Activated T-helper 9 cell treated with anti-CD3 and anti-CD28 coated beads, Interleukin-2, amount 50 U/mL, for 16 hours (primary cell): ENCODE results near the gene DHX57.
"Not testable (repeated sequence)": the region's sequence is repeated elsewhere in the genome, so short reads cannot be mapped to it uniquely, and the experiment has no call there.

Source experiments
- DNase-seq: peaks from one replicate; pipeline ENCODE4 v3.0.0-alpha.2; 2020; ENCODE audit warnings: low read depth

Gene DHX57

GRCh38 chr2:38871432-38871831, 4.3 kb downstream of the DHX57 start:
- no peak for DNase-seq

DNA sequence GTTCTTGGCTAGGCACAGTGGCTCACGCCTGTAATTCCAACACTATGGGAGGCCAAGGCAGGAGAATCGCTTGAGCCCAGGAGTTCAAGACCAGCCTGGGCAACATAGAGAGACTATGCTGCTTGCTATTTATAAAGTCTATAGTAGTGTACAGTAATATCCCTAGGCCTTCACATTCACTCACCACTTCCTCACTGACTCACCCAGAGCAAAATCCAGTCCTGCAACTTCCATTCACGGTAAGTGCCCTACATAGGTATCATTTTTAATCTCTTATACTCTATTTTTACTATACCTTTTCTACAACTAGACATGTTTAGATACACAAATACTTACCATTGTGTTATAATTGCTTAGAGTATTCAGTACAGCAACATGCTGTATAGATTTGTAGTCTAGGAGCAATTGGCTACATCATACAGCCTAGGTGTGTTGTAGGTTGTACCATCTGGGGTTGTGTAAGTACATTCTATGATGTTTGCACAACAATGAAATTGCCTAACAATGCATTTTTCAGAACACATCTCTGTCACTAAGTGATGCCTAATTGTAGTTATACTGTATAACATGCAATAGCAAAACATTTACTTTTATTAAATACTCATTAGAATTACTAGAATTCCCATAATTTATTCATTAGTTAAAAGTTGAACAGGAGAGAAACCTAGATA, 8.8 kb downstream of the DHX57 start:
- no peak for DNase-seq

DNA sequence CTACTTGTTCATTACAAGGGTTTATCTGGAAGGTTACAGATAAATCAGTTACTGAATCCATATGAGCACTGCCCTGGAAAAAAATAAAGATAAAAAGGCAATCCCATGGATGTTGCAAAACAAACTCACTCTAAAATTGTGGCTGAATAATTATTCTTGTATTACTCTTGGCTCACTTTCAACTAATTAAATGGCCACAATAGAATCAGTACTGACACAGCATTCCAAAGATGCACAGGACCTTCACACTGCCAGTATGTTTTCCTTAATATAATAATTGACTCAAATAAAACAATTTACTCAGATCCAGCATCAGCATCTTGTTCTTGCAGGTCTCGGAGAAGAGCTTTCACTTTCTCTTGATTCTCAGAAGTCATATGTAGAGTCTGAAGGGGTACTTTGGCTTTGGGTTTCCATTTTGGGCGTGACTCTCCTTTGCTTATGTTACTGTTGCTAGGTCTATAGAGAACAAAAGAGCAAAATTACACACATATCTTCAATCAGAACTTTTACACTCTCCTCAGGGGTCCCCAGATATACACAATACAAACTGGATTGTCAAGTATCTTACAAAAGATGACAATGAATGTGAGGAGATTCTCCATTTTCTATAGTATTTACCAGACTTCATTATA, 12.6 kb downstream of the DHX57 start:
- no peak for DNase-seq

- DNase-seq, result no peak
Measured at GRCh38 chr2:38862476-38862875, 13.3 kb downstream of the DHX57 start.

DNA sequence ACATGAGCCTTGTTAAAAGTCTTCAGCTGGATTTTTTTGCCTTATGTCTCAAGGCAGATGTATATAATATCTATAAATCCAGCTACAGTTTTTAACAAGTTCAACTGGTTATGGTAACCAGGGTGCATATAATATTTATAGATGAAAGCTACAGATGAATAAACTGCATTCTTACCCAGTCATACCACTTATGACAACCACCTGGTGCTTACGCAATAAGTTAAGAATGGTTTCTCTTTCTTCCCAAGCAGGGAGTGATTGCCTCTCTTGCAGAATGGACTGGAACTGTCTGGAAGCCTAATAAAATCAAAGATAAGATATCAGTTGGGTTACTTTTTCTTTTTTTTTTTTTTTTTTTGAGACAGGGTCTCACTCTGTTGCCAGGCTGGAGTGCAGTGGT, 19.6 kb downstream of the DHX57 start:
- no peak for DNase-seq

DNA sequence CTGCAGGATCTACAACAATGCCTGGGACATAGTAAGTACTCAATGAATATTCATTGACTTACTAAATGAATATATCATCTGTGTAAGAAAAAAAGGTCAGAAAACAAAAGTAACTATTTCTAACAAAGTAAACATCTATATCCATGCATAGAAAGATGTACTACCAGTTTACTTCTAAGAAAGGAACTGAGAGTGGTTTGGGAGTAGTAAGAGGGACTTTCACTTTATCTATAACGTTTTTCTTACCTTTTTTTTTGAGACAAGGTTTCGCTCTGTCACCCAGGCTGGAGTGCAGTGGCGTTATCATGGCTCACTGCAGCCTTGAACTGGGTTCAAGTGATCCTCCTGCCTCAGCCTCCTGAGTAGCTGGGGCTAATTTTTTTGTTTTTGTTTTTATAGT, 25.7 kb downstream of the DHX57 start:
- DNase-seq, result no peak

- DNase-seq, result no peak
Measured at GRCh38 chr2:38836791-38837190, 38.9 kb downstream of the DHX57 start.

- no peak for DNase-seq
Measured at GRCh38 chr2:38835990-38836389, 39.7 kb downstream of the DHX57 start.

DNA sequence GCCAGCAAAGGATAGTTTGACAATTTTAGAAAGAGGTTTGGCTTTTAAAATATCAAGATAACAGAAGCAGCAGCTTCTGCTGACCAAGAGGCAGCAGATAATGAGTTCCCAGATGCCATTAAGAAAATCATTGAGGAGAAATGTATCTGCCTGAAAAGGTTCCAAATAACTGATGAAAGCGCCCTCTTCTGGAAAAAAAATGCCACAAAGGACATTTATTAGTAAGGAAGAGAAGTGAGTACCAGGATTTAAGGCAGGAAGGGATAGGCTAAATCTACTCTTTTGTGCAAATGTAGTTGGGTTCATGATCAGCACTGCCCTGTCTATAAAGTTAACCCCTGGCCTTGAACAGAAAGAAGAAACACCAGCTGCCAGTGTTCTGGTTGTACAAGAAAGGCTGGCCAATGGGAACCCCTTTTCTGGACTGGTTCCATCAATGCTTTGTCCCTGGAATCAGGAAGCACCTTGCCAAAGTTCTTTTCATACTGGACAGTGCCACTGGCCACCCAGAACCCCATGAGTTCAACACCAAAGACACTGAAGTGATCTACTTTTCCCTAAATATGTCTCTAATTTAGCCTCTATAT, 40.6 kb downstream of the DHX57 start:
- DNase-seq, result no peak

DNA sequence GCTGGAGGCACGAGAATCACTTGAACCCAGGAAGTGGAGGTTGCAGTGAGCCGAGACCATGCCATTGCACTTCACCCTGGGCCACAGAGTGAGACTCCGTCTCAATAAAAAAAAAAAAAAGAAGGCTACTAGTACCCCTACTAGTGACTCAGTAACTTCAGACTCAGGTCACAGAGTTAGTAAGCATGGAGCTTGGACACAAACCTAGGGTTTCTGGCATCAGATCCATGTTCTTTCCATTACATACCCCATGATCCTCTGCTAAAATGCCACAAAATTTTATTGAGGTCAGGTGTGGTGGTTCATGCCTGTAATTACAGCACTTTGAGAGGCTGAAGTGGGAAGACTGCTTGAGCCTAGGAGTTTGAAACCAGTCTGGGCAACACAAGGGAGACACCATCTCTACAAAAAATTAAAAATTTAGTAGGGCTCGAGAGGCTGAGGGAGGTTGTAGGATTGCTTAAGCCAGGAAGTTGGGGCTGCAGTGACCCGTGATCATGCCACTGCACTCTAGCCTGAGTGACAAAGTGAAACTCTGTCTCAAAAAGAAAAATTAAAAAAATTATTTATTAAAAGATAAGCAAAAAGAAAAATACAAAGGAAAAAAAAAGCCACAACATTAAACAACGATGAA, 45.1 kb downstream of the DHX57 start:
- no peak for DNase-seq

DNA sequence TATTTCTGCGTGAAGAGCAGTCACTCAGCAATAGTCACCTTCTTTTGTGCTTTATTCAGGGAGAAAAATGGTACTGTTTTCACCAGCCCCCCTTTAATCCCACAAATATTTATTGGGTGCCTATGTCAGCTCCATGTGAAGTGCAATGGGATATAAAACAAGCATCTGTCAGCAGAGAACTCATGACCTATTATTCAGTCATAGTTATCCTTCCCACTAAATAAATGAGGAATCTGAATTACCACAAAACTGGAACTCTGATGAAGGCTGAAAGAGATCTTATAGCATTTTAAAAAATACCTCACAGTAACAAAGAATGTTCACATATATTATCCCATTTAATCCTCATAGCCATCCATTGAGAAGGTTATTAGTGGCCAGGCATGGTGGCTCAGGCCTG, 45.8 kb downstream of the DHX57 start:
- no peak for DNase-seq

DNA sequence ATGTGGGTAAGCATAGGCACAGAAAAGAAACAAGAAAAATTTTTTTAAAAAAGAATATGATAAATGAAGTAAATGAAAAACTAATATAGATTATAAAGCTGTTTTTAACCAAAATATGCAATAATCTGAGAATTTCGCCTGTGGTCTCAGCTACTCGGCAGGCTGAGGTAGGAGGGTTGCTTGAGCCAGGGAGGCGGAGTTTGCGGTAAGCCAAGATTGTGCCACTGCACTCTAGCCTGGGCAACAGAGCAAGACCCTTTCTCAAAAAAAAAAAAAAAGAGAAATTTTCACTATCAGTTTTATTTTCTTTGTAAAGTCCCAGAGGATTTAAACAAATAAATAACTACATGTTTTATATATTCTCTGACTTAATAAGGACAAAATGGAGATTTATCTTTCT, 47.3 kb downstream of the DHX57 start:
- DNase-seq, result no peak

GRCh38 chr2:38827539-38828145, 48.1 kb downstream of the DHX57 start:
- not testable (repeated sequence) for DNase-seq

DNA sequence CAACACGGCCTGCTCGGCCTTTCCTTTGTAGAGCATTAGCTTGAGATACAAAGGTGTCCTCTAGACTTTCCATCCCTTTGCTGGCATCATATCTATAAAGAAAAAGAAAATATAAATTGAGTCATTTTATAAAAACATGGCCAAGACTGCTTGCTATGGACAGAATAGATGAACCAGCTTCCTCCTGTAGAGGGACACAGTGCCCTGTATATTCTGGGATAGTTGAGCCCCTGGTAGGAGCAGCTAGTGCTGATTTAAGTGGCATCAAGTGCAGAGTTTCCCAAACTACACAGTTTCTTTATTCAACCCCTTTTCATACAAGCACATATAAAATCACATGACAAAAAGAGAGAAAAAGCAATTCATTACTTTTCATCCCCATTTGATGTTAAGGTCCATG, 49.8 kb downstream of the DHX57 start:
- DNase-seq, result no peak

- DNase-seq, result no peak
Measured at GRCh38 chr2:38824906-38825305, 50.8 kb downstream of the DHX57 start.

DNA sequence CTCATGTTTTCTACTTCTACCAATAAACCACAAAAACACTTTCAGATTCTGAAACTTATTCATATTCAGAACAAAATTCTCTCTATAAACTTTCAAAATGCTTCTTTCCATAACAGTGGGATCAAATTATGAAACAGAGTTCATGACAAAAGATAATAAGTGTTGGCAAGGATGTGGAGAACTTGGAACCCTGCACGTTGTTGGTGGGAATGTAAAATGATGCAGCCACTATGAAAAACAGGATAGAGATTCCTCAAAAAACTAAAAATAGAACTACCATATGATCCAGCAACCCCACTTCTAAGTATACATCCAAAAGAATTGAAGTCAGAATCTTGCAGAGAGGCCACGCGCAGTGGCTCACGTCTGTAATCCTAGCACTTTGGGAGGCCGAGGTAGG, 52.3 kb downstream of the DHX57 start:
- DNase-seq, result no peak

DNA sequence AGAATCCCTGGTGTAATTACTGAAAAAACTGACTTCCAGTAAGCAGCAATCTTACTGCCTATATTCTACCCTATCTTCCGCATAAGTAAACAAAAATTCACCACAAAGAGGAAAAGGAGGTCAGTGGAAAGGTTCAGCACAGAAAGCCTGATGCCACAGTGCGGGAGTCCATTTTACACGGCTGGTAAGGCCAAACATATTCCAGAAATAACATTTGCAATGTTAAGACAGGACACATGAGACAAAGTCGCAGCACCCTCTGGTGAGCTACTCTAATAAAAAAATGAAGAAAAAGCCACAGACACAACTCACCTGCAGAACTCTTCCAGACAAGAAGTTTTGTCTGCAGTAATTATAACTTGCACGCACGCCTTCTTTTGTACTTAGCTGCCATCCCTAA, 57.2 kb downstream of the DHX57 start:
- DNase-seq, result no peak

DNA sequence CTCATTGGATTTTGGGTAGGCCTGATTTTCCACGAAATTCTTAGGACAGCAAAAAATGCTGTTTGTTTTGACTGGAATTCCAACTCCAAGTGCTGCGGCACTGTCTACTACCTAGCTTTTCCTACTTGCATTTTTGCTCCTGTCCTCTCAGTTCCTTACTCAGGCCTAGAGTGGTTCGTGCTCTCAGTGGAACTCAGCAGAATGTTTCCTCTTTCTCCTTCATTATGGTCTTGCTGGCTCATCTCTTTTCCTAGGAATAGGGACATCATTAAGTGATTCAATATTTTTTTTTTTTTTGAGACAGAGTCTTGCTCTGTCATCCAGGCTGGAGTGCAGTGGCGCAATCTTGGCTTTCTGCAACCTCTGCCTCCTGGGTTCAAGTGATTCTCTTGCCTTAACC, 59.8 kb downstream of the DHX57 start:
- DNase-seq, result no peak

GRCh38 chr2:38810488-38810887, 65.2 kb downstream of the DHX57 start:
- no peak for DNase-seq

- no peak for DNase-seq
Measured at GRCh38 chr2:38808677-38809076, 67.1 kb downstream of the DHX57 start.

GRCh38 chr2:38806733-38807059, 69.0 kb downstream of the DHX57 start:
- DNase-seq, result no peak

DNA sequence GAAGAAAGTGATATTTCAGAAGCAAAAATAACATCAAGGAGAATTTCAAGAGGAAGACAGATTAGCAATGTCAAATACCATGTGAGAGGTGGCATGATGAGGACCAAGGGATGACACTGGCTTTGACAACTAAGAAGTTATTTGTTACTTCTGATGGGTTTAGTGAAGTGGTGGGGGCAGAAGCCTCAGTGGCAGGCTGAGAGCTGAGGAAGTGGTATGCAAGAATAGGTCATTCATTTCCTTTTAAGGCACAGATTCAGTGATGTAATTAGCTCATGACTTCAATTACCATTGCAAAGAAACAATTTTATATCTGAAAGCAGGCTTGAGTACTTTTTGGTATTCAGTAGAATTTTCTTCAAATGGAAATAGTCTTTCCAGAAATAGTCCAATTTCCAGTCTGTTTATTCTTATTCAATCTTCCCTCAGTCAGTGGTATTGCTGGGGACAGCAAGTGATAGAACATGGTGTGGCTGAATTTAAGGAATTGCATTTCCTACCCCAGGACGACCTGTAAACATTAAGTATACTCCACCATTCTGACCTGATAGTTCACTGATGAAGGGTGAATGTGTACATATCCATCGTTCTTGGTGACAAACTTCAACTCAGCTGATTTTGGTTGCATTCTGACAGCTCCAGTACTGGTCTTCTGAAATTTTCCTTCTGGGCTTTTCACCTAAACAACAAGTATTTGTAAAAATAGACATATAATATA, 69.6 kb downstream of the DHX57 start:
- DNase-seq, result no peak
